GM23338 (cell line): ENCODE measurements around the gene ARID1B. TPM values are rescaled to one million over a fixed set of nuclear protein-coding genes. Genes with fewer than 3 reads are reported as not detected.
A peak's percentile ranks its signal among the peaks of the same experiment; 100 is the strongest.

Experiments used
- ATAC-seq: fragments of 200-7000 bp; cut with Tn5 transposase; 3 replicates; pipeline ENCODE4 v1.9.1; 2020
- DNase-seq: peaks from one replicate; pipeline ENCODE4 v3.0.0-alpha.2; 2015; ENCODE audit warnings: low spot score
- H2AFZ ChIP-seq: fragments of 200-600 bp; sonication (generic); 2 replicates; pipeline ENCODE4 v1.8.0; 2016; ENCODE audit warnings: antibody characterized with exemption, mild to moderate bottlenecking, moderate library complexity
- H3F3A ChIP-seq: fragments of 200-600 bp; sonication (generic); replicated peaks from 2 replicates; pipeline ENCODE4 v1.8.0; 2017; ENCODE audit warnings: antibody characterized with exemption, mixed run types, low read depth
- H3K27ac ChIP-seq: fragments of 200-600 bp; sonication (generic); 2 replicates; pipeline ENCODE4 v1.6.1; 2016; ENCODE audit warnings: low read depth
- H3K27me3 ChIP-seq: fragments of 200-600 bp; sonication (generic); 2 replicates; pipeline ENCODE4 v1.8.0; 2016; ENCODE audit warnings: mild to moderate bottlenecking, mixed run types, moderate library complexity; ENCODE audit not compliant: insufficient read depth
- H3K36me3 ChIP-seq: fragments of 200-600 bp; sonication (generic); 2 replicates; pipeline ENCODE4 v1.8.0; 2016; ENCODE audit warnings: mild to moderate bottlenecking; ENCODE audit not compliant: insufficient read depth
- H3K4me1 ChIP-seq: fragments of 200-600 bp; sonication (generic); 2 replicates; pipeline ENCODE4 v1.8.0; 2016; ENCODE audit warnings: mild to moderate bottlenecking, moderate library complexity; ENCODE audit not compliant: insufficient read depth
- H3K4me2 ChIP-seq: fragments of 200-600 bp; sonication (generic); 2 replicates; pipeline ENCODE4 v1.7.1; 2017; ENCODE audit warnings: mixed run types
- H3K4me3 ChIP-seq: fragments of 200-600 bp; sonication (generic); 2 replicates; pipeline ENCODE4 v1.6.1; 2016; ENCODE audit warnings: mixed run types
- H3K79me2 ChIP-seq: fragments of 200-600 bp; sonication (generic); replicated peaks from 2 replicates; pipeline ENCODE4 v1.8.0; 2017; ENCODE audit warnings: mild to moderate bottlenecking; ENCODE audit not compliant: insufficient read depth
- H3K9me2 ChIP-seq: fragments of 200-600 bp; sonication (generic); 2 replicates; pipeline ENCODE4 v1.8.0; 2017; ENCODE audit not compliant: insufficient read depth
- H4K20me1 ChIP-seq: fragments of 200-600 bp; sonication (generic); replicated peaks from 2 replicates; pipeline ENCODE4 v1.8.0; 2017; ENCODE audit warnings: mild to moderate bottlenecking; ENCODE audit not compliant: insufficient read depth
- H3K27ac Mint-ChIP-seq: 2 replicates; pipeline ENCODE4 v1.8.0; 2020; ENCODE audit warnings: inconsistent platforms, mild to moderate bottlenecking, moderate library complexity, mixed read lengths
- H3K27me3 Mint-ChIP-seq: 3 replicates; pipeline ENCODE4 v1.8.0; 2022; ENCODE audit warnings: low read depth, mild to moderate bottlenecking, moderate library complexity, mixed read lengths, inconsistent platforms; ENCODE audit not compliant: insufficient read depth, poor library complexity
- H3K36me3 Mint-ChIP-seq: 3 replicates; pipeline ENCODE4 v1.8.0; 2021; ENCODE audit warnings: low read depth, mild to moderate bottlenecking, inconsistent platforms, moderate library complexity, mixed read lengths
- H3K4me1 Mint-ChIP-seq: 3 replicates; pipeline ENCODE4 v1.8.0; 2020; ENCODE audit warnings: mild to moderate bottlenecking, inconsistent platforms, mixed read lengths
- H3K4me3 Mint-ChIP-seq: 3 replicates; pipeline ENCODE4 v1.8.0; 2021; ENCODE audit warnings: moderate library complexity, mild to moderate bottlenecking, inconsistent platforms, mixed read lengths
- H3K9me3 Mint-ChIP-seq: 3 replicates; pipeline ENCODE4 v1.8.0; 2020; ENCODE audit warnings: moderate library complexity, mild to moderate bottlenecking, inconsistent platforms, mixed read lengths
- EZH2 ChIP-seq: fragments of 200-600 bp; sonication (generic); IDR thresholded peaks from one replicate; pipeline ENCODE4 v1.8.0; 2017; ENCODE audit warnings: antibody characterized with exemption, mild to moderate bottlenecking, low read depth; ENCODE audit not compliant: unreplicated experiment
- polyA plus RNA-seq: library from polyadenylated mRNA; unstranded; fragments of >200 nt; fragmentation: Nextera tagmentation; extraction: Ambion mirVana; gene quantifications from 2 replicates; pipeline ENCODE4 v1.2.1, GENCODE V29; 2016
- total RNA-seq: library from RNA; depleted of rRNA; stranded (reverse); fragments of >200 nt; shearing (Covaris generic); gene quantifications from 2 replicates; pipeline ENCODE4 v1.2.3, GENCODE V29; 2014
- TF ChIP-seq, protein P1 (sequence below): IDR thresholded peaks from one replicate; pipeline ENCODE4 v1.6.1; 2018; ENCODE audit warnings: antibody characterized with exemption; ENCODE audit not compliant: unreplicated experiment
- TF ChIP-seq, protein P2 (sequence below): fragments of 250-450 bp; sonication (Bioruptor Pico); IDR thresholded peaks from 2 replicates; pipeline ENCODE4 v1.5.0; 2020; ENCODE audit warnings: mild to moderate bottlenecking, moderate library complexity
- TF ChIP-seq, protein P3 (sequence below), 2 experiments: fragments of 200-600 bp in 1 of 2; sonication (generic) in 1 of 2; conservative IDR thresholded peaks; 2 replicates each; pipeline versions ENCODE4 v1.5.1 to v1.6.1; 2016 to 2017; ENCODE audit warnings: antibody characterized with exemption in 2 of 2, low read depth in 2 of 2, mild to moderate bottlenecking in 2 of 2, moderate library complexity in 1 of 2

Gene ARID1B
- total and polyA plus RNA-seq, 2 experiments from 2014 or later, result 59.3 to 72.2 TPM

DNA sequence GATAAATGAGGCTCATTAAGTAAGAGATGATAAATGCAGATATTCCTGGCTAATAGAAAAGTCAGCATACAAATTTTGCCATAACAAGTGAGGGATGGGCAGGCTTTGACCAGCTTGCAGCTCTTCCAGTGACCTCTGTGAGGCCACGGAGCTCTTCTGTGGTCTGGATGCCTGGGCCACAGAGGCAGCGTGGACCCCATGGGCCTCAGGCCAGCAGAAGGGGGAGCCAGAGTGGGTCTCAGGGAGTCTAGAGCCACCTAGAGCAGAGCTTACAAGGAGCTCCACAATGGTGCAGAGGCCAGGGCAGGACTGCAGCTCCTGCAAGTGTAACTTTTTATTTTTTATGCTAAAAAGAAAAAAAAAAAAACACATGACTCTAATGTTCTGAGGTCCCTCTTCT is 165.1 kb downstream of the ARID1B start (continued):
- TF ChIP-seq, protein P1, sequence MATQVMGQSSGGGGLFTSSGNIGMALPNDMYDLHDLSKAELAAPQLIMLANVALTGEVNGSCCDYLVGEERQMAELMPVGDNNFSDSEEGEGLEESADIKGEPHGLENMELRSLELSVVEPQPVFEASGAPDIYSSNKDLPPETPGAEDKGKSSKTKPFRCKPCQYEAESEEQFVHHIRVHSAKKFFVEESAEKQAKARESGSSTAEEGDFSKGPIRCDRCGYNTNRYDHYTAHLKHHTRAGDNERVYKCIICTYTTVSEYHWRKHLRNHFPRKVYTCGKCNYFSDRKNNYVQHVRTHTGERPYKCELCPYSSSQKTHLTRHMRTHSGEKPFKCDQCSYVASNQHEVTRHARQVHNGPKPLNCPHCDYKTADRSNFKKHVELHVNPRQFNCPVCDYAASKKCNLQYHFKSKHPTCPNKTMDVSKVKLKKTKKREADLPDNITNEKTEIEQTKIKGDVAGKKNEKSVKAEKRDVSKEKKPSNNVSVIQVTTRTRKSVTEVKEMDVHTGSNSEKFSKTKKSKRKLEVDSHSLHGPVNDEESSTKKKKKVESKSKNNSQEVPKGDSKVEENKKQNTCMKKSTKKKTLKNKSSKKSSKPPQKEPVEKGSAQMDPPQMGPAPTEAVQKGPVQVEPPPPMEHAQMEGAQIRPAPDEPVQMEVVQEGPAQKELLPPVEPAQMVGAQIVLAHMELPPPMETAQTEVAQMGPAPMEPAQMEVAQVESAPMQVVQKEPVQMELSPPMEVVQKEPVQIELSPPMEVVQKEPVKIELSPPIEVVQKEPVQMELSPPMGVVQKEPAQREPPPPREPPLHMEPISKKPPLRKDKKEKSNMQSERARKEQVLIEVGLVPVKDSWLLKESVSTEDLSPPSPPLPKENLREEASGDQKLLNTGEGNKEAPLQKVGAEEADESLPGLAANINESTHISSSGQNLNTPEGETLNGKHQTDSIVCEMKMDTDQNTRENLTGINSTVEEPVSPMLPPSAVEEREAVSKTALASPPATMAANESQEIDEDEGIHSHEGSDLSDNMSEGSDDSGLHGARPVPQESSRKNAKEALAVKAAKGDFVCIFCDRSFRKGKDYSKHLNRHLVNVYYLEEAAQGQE, result no peak
- TF ChIP-seq EZH2, result no peak

DNA sequence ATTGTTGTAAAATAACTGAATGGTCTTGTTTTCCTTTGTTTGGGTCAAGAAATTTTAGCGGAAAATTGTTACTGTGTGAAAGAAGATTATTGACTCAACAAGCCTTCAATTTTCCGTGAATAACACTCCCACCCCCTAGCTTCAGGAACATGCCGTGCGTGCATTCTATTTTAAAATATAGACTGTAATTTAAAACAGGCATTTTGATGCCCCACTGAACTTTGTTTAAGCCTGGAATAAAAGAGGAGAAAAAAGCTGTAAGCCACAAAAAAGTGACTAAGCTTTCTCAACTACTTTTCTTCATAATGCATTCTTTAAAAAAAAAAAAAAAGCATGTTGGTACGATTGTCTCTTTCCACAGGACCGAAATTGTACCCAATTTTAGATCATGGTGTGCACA is 166.0 kb downstream of the ARID1B start:
- peaks cover 2% of the 10 kb centered on the region for H3K27me3 Mint-ChIP-seq
- H3K4me3 Mint-ChIP-seq, result no peak overlapping the region
- H3F3A ChIP-seq, result no peaks in the 10 kb centered on the region; the same call in 1 of the 2 replicates
- H3K4me1 ChIP-seq, result peaks cover 55% of the 10 kb centered on the region
- H3K36me3 Mint-ChIP-seq, result no peaks in the 10 kb centered on the region; the same call in 2 of the 3 replicates
- TF ChIP-seq, protein P2, sequence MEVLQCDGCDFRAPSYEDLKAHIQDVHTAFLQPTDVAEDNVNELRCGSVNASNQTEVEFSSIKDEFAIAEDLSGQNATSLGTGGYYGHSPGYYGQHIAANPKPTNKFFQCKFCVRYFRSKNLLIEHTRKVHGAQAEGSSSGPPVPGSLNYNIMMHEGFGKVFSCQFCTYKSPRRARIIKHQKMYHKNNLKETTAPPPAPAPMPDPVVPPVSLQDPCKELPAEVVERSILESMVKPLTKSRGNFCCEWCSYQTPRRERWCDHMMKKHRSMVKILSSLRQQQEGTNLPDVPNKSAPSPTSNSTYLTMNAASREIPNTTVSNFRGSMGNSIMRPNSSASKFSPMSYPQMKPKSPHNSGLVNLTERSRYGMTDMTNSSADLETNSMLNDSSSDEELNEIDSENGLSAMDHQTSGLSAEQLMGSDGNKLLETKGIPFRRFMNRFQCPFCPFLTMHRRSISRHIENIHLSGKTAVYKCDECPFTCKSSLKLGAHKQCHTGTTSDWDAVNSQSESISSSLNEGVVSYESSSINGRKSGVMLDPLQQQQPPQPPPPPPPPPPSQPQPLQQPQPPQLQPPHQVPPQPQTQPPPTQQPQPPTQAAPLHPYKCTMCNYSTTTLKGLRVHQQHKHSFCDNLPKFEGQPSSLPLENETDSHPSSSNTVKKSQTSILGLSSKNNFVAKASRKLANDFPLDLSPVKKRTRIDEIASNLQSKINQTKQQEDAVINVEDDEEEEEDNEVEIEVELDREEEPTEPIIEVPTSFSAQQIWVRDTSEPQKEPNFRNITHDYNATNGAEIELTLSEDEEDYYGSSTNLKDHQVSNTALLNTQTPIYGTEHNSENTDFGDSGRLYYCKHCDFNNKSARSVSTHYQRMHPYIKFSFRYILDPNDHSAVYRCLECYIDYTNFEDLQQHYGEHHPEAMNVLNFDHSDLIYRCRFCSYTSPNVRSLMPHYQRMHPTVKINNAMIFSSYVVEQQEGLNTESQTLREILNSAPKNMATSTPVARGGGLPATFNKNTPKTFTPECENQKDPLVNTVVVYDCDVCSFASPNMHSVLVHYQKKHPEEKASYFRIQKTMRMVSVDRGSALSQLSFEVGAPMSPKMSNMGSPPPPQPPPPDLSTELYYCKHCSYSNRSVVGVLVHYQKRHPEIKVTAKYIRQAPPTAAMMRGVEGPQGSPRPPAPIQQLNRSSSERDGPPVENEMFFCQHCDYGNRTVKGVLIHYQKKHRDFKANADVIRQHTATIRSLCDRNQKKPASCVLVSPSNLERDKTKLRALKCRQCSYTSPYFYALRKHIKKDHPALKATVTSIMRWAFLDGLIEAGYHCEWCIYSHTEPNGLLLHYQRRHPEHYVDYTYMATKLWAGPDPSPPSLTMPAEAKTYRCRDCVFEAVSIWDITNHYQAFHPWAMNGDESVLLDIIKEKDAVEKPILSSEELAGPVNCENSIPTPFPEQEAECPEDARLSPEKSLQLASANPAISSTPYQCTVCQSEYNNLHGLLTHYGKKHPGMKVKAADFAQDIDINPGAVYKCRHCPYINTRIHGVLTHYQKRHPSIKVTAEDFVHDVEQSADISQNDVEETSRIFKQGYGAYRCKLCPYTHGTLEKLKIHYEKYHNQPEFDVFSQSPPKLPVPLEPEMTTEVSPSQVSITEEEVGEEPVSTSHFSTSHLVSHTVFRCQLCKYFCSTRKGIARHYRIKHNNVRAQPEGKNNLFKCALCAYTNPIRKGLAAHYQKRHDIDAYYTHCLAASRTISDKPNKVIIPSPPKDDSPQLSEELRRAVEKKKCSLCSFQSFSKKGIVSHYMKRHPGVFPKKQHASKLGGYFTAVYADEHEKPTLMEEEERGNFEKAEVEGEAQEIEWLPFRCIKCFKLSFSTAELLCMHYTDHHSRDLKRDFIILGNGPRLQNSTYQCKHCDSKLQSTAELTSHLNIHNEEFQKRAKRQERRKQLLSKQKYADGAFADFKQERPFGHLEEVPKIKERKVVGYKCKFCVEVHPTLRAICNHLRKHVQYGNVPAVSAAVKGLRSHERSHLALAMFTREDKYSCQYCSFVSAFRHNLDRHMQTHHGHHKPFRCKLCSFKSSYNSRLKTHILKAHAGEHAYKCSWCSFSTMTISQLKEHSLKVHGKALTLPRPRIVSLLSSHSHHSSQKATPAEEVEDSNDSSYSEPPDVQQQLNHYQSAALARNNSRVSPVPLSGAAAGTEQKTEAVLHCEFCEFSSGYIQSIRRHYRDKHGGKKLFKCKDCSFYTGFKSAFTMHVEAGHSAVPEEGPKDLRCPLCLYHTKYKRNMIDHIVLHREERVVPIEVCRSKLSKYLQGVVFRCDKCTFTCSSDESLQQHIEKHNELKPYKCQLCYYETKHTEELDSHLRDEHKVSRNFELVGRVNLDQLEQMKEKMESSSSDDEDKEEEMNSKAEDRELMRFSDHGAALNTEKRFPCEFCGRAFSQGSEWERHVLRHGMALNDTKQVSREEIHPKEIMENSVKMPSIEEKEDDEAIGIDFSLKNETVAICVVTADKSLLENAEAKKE (CRISPR knock-in tag), result no peak
- TF ChIP-seq, protein P3, sequence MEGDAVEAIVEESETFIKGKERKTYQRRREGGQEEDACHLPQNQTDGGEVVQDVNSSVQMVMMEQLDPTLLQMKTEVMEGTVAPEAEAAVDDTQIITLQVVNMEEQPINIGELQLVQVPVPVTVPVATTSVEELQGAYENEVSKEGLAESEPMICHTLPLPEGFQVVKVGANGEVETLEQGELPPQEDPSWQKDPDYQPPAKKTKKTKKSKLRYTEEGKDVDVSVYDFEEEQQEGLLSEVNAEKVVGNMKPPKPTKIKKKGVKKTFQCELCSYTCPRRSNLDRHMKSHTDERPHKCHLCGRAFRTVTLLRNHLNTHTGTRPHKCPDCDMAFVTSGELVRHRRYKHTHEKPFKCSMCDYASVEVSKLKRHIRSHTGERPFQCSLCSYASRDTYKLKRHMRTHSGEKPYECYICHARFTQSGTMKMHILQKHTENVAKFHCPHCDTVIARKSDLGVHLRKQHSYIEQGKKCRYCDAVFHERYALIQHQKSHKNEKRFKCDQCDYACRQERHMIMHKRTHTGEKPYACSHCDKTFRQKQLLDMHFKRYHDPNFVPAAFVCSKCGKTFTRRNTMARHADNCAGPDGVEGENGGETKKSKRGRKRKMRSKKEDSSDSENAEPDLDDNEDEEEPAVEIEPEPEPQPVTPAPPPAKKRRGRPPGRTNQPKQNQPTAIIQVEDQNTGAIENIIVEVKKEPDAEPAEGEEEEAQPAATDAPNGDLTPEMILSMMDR (conservative IDR thresholded peaks at IDR 0.05; ENCODE audit: low read depth in 2 of 2), result 0 out of 4 replicates have a peak, but pooled peaks of 1 of the 2 experiments have one; percentile 2
- H3K27ac Mint-ChIP-seq, result peak overlapping the region; percentile 86
- H3K79me2 ChIP-seq, result peaks cover 88% of the 10 kb centered on the region
- peaks cover 60% of the 10 kb centered on the region for H3K4me1 Mint-ChIP-seq
- DNase-seq (no peak), ATAC-seq (no peak)
- no peaks in the 10 kb centered on the region for H3K36me3 ChIP-seq
- no peaks in the 10 kb centered on the region for H4K20me1 ChIP-seq
- H3K4me2 ChIP-seq, result peak overlapping the region; percentile 73
- H3K27ac ChIP-seq, result peak overlapping the region; percentile 94
- no peaks in the 10 kb centered on the region for H3K9me2 ChIP-seq
- H2AFZ ChIP-seq, result no peak overlapping the region
- no peaks in the 10 kb centered on the region for H3K27me3 ChIP-seq
- no peak overlapping the region for H3K4me3 ChIP-seq
- no peaks in the 10 kb centered on the region for H3K9me3 Mint-ChIP-seq
